Stimulated activated CD4-positive, alpha-beta T cell treated with anti-CD3 and anti-CD28 coated beads, TNF-alpha, amount 100 ng/mL, for 4 hours (primary cell): ENCODE results near the gene OPCML.

Source experiments
- DNase-seq, 3 experiments: peaks; one replicate each; pipeline ENCODE4 v3.0.0-alpha.2; 2020; ENCODE audit warnings: low read depth in 3 of 3

Gene OPCML

GRCh38 chr11:132858223-132858622 is 674.1 kb downstream of the OPCML start:
- DNase-seq, result no peak

GRCh38 chr11:132856032-132856431 is 676.3 kb downstream of the OPCML start:
- DNase-seq, result no peak

- DNase-seq, result no peak
Observed at GRCh38 chr11:132855516-132855915, 676.8 kb downstream of the OPCML start.

- DNase-seq, result no peak
Observed at GRCh38 chr11:132853886-132854285, 678.4 kb downstream of the OPCML start.

- no peak for DNase-seq
Observed at GRCh38 chr11:132852361-132852760, 679.9 kb downstream of the OPCML start.

GRCh38 chr11:132851247-132851646 is 681.1 kb downstream of the OPCML start:
- no peak for DNase-seq

GRCh38 chr11:132850266-132850665 is 682.0 kb downstream of the OPCML start:
- no peak for DNase-seq

GRCh38 chr11:132848336-132848735 is 684.0 kb downstream of the OPCML start:
- DNase-seq, result no peak

- DNase-seq, result no peak
Observed at GRCh38 chr11:132846075-132846474, 686.2 kb downstream of the OPCML start.

- no peak for DNase-seq
Observed at GRCh38 chr11:132844956-132845696, 687.2 kb downstream of the OPCML start.

GRCh38 chr11:132840660-132841059 is 691.6 kb downstream of the OPCML start:
- no peak for DNase-seq

- no peak for DNase-seq
Observed at GRCh38 chr11:132840191-132840590, 692.1 kb downstream of the OPCML start.

GRCh38 chr11:132839236-132839945 is 692.9 kb downstream of the OPCML start:
- DNase-seq, result no peak

- no peak for DNase-seq
Observed at GRCh38 chr11:132838627-132839026, 693.7 kb downstream of the OPCML start.

GRCh38 chr11:132831272-132831671 is 701.0 kb downstream of the OPCML start:
- DNase-seq, result no peak

GRCh38 chr11:132824642-132825041 is 707.7 kb downstream of the OPCML start:
- no peak for DNase-seq

GRCh38 chr11:132822276-132822675 is 710.0 kb downstream of the OPCML start:
- DNase-seq, result no peak

- no peak for DNase-seq
Observed at GRCh38 chr11:132821499-132821898, 710.8 kb downstream of the OPCML start.

GRCh38 chr11:132821014-132821413 is 711.3 kb downstream of the OPCML start:
- DNase-seq, result no peak

- no peak for DNase-seq
Observed at GRCh38 chr11:132818951-132819350, 713.4 kb downstream of the OPCML start.

GRCh38 chr11:132817387-132817786 is 714.9 kb downstream of the OPCML start:
- no peak for DNase-seq

GRCh38 chr11:132814410-132814809 is 717.9 kb downstream of the OPCML start:
- no peak for DNase-seq

- no peak for DNase-seq
Observed at GRCh38 chr11:132811649-132812048, 720.7 kb downstream of the OPCML start.
